ENCODE measurements around the gene ICAM4. TPM values are rescaled to one million over a fixed set of nuclear protein-coding genes. Genes with fewer than 3 reads are reported as not detected.

The ICAM4 gene
- total RNA-seq, 1 experiment from 2014 or later = 2.0 TPM

DNA sequence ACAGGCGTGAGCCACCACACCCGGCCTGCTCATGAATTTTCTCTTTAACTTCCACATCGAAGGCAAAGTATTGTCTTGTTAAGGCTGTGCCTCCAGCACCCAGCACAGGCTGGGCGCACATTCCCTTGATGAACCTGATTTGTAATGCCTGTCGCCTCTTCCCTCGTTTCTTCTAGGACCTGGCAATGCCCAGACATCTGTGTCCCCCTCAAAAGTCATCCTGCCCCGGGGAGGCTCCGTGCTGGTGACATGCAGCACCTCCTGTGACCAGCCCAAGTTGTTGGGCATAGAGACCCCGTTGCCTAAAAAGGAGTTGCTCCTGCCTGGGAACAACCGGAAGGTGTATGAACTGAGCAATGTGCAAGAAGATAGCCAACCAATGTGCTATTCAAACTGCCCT, 12.2 kb upstream of the ICAM4 start (continued):
- no peak for TF ChIP-seq NR2C2 (CRISPR knock-in tag; IDR thresholded peaks at IDR 0.05)
- TF ChIP-seq, protein P1, sequence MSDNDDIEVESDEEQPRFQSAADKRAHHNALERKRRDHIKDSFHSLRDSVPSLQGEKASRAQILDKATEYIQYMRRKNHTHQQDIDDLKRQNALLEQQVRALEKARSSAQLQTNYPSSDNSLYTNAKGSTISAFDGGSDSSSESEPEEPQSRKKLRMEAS (CRISPR knock-in tag; IDR thresholded peaks at IDR 0.05) = no peak
- no peak for TF ChIP-seq ZNF423 (CRISPR knock-in tag; IDR thresholded peaks at IDR 0.05)

DNA sequence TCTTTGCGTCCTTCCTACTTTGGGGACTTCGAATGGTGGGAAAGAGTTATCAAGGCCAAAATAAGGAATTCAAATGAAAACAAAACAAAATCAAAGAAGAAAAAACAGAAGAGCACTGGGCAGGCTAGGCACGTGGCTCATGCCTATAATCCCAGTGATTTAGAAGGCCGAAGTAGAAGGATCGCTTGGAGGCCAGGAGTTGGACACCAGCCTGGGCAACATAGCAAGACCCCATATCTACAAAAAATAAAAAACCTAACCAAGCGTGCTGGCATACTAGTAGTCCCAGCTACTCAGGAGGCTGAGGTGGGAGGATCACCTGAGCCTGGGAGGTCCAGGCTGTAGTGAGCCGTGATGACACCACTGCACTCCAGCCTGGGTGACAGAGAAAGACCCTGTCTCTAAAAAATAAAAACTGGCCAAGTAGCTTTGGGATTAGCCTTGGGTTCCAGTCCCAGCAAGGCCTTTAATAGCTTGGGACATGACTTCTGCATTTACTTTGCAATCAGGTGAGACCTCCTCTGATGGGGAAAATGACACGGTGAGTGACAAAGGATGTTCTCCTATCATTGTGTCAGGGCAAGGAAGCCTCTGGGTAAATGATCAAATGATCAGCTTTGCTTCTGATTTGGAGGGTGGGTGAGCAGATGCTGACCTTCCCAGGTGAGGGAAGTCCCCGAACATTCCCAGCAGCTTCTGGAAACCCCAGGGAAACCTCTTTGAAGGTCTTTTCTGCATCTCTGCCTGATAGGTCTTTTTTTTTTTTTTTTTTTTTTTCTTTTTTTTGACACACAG, 8.8 kb upstream of the ICAM4 start:
- TF ChIP-seq ZNF121 (CRISPR knock-in tag; IDR thresholded peaks at IDR 0.05) = 0 out of 2 replicates have a peak, but pooled peaks have one; percentile 50
- no peak for TF ChIP-seq ZNF423 (CRISPR knock-in tag; IDR thresholded peaks at IDR 0.05)
- TF ChIP-seq, protein P2, sequence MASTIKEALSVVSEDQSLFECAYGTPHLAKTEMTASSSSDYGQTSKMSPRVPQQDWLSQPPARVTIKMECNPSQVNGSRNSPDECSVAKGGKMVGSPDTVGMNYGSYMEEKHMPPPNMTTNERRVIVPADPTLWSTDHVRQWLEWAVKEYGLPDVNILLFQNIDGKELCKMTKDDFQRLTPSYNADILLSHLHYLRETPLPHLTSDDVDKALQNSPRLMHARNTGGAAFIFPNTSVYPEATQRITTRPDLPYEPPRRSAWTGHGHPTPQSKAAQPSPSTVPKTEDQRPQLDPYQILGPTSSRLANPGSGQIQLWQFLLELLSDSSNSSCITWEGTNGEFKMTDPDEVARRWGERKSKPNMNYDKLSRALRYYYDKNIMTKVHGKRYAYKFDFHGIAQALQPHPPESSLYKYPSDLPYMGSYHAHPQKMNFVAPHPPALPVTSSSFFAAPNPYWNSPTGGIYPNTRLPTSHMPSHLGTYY (CRISPR knock-in tag; IDR thresholded peaks at IDR 0.05) = no peak
- H3K4me1 Mint-ChIP-seq = no peaks in the 10 kb centered on the region
- POLR2A ChIA-PET = no interaction called here
- no peak for ATAC-seq
- H3K27me3 Mint-ChIP-seq (ENCODE audit: low read depth) = peaks cover 7% of the 10 kb centered on the region
- no peak overlapping the region for H3K27ac Mint-ChIP-seq
- no peak for DNase-seq (ENCODE audit: low spot score)
- H3K36me3 Mint-ChIP-seq = no peaks in the 10 kb centered on the region
- CTCF ChIA-PET = interaction anchor here (0.5 to 4.4 kb wide), 5 partner anchors 7 to 111 kb away, joined by 3 to 29 read pairs (median 4); partner anchors contain the start of gene ICAM1
- H3K4me3 Mint-ChIP-seq = no peak overlapping the region
- H3K9me3 Mint-ChIP-seq = no peaks in the 10 kb centered on the region

DNA sequence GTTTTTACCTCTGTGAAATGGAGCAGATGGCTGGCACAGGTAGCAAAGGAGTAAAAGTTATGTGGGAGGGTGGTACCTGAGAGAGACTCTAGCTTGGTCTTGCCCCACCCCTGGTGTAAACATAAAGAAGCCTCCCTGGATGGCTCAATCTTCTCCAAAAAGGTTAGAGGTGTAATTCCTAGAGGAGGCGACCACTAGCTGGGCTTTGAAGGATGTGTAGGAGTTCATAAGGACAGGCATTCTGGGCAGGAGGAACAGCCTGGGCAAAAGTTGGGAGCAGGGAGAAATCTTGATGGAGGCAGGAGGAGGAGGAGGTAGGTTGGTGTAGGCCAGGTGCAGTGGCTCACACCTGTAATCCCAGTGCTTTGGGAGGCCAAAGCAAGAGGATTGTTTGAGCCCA, 7.8 kb upstream of the ICAM4 start:
- Mint-ChIP-seq H3K36me3 (no peaks in the 10 kb centered on the region), H3K27me3 (ENCODE audit: low read depth) (peaks cover 7% of the 10 kb centered on the region), H3K4me3 (no peak overlapping the region), H3K9me3 (no peaks in the 10 kb centered on the region), H3K27ac (no peak overlapping the region), H3K4me1 (no peaks in the 10 kb centered on the region)
- ChIA-PET POLR2A (no interaction called here), CTCF (interaction anchor here (1.2 to 4.4 kb wide), 2 partner anchors 8 to 110 kb away, joined by 4 to 29 read pairs; partner anchors contain the start of gene ICAM1)
- no peak for TF ChIP-seq GTF2I (CRISPR knock-in tag; conservative IDR thresholded peaks at IDR 0.05)
- TF ChIP-seq ZBTB21 (CRISPR knock-in tag; IDR thresholded peaks at IDR 0.05; ENCODE audit: borderline replicate concordance) = no peak
- no peak for TF ChIP-seq FOXJ3 (CRISPR knock-in tag; IDR thresholded peaks at IDR 0.05; ENCODE audit: borderline replicate concordance)
- no peak for TF ChIP-seq CREB1 (CRISPR knock-in tag; IDR thresholded peaks at IDR 0.05)
- TF ChIP-seq, protein P3, sequence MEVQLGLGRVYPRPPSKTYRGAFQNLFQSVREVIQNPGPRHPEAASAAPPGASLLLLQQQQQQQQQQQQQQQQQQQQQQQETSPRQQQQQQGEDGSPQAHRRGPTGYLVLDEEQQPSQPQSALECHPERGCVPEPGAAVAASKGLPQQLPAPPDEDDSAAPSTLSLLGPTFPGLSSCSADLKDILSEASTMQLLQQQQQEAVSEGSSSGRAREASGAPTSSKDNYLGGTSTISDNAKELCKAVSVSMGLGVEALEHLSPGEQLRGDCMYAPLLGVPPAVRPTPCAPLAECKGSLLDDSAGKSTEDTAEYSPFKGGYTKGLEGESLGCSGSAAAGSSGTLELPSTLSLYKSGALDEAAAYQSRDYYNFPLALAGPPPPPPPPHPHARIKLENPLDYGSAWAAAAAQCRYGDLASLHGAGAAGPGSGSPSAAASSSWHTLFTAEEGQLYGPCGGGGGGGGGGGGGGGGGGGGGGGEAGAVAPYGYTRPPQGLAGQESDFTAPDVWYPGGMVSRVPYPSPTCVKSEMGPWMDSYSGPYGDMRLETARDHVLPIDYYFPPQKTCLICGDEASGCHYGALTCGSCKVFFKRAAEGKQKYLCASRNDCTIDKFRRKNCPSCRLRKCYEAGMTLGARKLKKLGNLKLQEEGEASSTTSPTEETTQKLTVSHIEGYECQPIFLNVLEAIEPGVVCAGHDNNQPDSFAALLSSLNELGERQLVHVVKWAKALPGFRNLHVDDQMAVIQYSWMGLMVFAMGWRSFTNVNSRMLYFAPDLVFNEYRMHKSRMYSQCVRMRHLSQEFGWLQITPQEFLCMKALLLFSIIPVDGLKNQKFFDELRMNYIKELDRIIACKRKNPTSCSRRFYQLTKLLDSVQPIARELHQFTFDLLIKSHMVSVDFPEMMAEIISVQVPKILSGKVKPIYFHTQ (CRISPR knock-in tag; IDR thresholded peaks at IDR 0.05) = no peak
- no peak for TF ChIP-seq CREM (CRISPR knock-in tag; IDR thresholded peaks at IDR 0.05)
- no peak for TF ChIP-seq NFATC4 (CRISPR knock-in tag; IDR thresholded peaks at IDR 0.05)
- TF ChIP-seq, protein P4, sequence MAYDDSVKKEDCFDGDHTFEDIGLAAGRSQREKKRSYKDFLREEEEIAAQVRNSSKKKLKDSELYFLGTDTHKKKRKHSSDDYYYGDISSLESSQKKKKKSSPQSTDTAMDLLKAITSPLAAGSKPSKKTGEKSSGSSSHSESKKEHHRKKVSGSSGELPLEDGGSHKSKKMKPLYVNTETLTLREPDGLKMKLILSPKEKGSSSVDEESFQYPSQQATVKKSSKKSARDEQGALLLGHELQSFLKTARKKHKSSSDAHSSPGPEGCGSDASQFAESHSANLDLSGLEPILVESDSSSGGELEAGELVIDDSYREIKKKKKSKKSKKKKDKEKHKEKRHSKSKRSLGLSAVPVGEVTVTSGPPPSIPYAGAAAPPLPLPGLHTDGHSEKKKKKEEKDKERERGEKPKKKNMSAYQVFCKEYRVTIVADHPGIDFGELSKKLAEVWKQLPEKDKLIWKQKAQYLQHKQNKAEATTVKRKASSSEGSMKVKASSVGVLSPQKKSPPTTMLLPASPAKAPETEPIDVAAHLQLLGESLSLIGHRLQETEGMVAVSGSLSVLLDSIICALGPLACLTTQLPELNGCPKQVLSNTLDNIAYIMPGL (CRISPR knock-in tag; IDR thresholded peaks at IDR 0.05) = no peak
- no peak for TF ChIP-seq TCF7 (CRISPR knock-in tag; IDR thresholded peaks at IDR 0.05; ENCODE audit: low read depth)
- no peak for TF ChIP-seq NR1H2 (CRISPR knock-in tag; IDR thresholded peaks at IDR 0.05)
- TF ChIP-seq, protein P5, sequence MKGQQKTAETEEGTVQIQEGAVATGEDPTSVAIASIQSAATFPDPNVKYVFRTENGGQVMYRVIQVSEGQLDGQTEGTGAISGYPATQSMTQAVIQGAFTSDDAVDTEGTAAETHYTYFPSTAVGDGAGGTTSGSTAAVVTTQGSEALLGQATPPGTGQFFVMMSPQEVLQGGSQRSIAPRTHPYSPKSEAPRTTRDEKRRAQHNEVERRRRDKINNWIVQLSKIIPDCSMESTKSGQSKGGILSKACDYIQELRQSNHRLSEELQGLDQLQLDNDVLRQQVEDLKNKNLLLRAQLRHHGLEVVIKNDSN (CRISPR knock-in tag; IDR thresholded peaks at IDR 0.05) = no peak
- TF ChIP-seq, protein P1 (CRISPR knock-in tag; IDR thresholded peaks at IDR 0.05) = no peak
- TF ChIP-seq PRRX2 (CRISPR knock-in tag; IDR thresholded peaks at IDR 0.05) = no peak
- TF ChIP-seq, protein P6, sequence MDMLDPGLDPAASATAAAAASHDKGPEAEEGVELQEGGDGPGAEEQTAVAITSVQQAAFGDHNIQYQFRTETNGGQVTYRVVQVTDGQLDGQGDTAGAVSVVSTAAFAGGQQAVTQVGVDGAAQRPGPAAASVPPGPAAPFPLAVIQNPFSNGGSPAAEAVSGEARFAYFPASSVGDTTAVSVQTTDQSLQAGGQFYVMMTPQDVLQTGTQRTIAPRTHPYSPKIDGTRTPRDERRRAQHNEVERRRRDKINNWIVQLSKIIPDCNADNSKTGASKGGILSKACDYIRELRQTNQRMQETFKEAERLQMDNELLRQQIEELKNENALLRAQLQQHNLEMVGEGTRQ (CRISPR knock-in tag; IDR thresholded peaks at IDR 0.05) = no peak
- ATAC-seq = no peak
- no peak for DNase-seq (ENCODE audit: low spot score)
